Measurements from ENCODE around the gene F7. TPM values are rescaled to one million over a fixed set of nuclear protein-coding genes. Genes with fewer than 3 reads are reported as not detected.
A peak's percentile ranks its signal among the peaks of the same experiment; 100 is the strongest.

Gene F7
- total RNA-seq, 1 donor from 2014 or later: not detected

DNA sequence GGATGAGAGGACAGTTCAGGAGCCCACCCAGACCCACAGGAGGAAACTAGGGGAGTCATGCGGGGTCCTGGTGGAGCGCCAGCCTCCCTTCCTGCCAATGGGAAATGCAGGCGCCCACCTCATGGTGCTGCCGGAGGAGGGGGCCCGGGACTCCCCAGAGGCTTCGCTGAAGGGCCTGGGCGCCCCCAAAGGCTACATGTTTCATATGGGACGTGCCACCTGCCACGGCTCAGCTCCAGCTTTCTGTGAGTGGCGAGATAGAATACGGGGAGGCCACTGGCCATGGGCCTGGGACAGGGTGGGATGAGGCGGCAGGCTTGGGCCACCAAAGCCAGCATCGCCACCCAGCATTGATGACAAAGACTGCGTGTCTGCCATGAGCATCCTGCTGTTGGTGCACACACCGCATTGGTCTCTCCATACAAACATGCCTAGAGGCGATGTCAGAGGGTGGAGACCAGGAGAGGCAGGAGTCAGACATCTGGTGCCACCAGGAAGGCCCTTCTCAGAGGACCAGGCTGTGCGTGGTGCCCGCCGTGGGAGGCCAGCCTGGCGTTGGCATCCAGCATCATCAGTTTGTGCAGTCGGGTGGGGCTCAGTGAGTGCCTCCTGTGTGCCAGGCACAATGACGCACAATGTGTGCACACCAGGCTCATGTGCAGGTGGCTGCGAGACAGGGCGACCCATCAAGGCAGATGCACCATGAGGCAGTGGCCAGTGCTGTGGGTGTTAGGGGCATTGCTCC lies 15.8 kb downstream of the F7 start:
- H3K36me3 Mint-ChIP-seq (ENCODE audit: low read depth): no peaks in the 10 kb centered on the region
- intact Hi-C loops (cut with micrococcal nuclease): no loop called here
- H3K27ac Mint-ChIP-seq: no peak overlapping the region
- DNase-seq (peak; percentile 8), ATAC-seq (ENCODE audit: low read depth) (no peak)
- H3K4me1 Mint-ChIP-seq: no peaks in the 10 kb centered on the region
- no peaks in the 10 kb centered on the region for H3K9me3 Mint-ChIP-seq
- H3K4me3 Mint-ChIP-seq: no peak overlapping the region
- peaks cover 14% of the 10 kb centered on the region for H3K27me3 Mint-ChIP-seq
- TF ChIP-seq CTCF (IDR thresholded peaks at IDR 0.05): no peak
- ChIA-PET CTCF (no interaction called here), POLR2A (interaction anchor here (0.6 kb wide), 1 partner anchor 26 kb away, joined by 4 read pairs; no protein-coding TSS in a partner anchor)

DNA sequence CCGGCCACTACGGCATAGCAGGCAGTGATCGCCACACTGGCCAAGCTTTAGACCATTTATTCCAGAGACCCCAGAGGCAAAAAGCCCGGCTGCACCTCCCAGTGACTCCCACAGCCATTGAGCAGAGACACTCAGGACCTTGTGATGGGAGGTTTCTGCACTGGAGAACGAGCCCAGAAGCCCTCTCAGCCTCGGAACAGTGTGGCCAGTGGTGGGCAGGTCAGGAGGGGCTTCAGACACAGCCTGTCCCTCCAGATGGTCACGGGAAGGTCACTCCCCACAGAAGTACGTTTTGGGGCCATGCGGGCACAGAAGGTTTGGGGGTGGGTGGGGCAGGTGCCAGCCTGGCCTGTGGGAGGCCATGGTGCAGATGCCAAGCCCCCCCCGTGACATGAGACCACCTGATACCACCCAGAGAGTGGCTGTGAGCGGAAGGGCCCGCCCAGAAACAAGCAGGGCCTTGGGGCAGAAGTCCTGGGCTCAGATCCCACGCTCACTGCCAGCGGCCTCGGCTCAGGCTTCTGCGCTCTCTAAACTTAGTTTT lies 16.4 kb downstream of the F7 start:
- no peak overlapping the region for H3K27ac Mint-ChIP-seq
- peaks cover 14% of the 10 kb centered on the region for H3K27me3 Mint-ChIP-seq
- H3K9me3 Mint-ChIP-seq: no peaks in the 10 kb centered on the region
- no peak for ATAC-seq (ENCODE audit: low read depth)
- H3K36me3 Mint-ChIP-seq (ENCODE audit: low read depth): no peaks in the 10 kb centered on the region
- CTCF ChIA-PET: no interaction called here
- H3K4me1 Mint-ChIP-seq: no peaks in the 10 kb centered on the region
- TF ChIP-seq CTCF (IDR thresholded peaks at IDR 0.05): no peak
- intact Hi-C loops (cut with micrococcal nuclease): no loop called here
- POLR2A ChIA-PET: interaction anchor here (0.6 kb wide), 1 partner anchor 25 kb away, joined by 4 read pairs; no protein-coding TSS in a partner anchor
- DNase-seq: no peak
- H3K4me3 Mint-ChIP-seq: no peak overlapping the region

- no peak for ATAC-seq (ENCODE audit: low read depth)
- CTCF ChIA-PET: no interaction called here
- intact Hi-C loops (cut with micrococcal nuclease): no loop called here
- Mint-ChIP-seq H3K27me3 (peaks cover 16% of the 10 kb centered on the region), H3K36me3 (ENCODE audit: low read depth) (no peaks in the 10 kb centered on the region), H3K4me3 (no peak within 1 kb of the TSS), H3K9me3 (no peaks in the 10 kb centered on the region), H3K27ac (no peak within 1 kb of the TSS), H3K4me1 (no peaks in the 10 kb centered on the region)
- POLR2A ChIA-PET: no interaction called here
- peak; percentile 7 for DNase-seq
- no peak for TF ChIP-seq CTCF (IDR thresholded peaks at IDR 0.05)
Observed at GRCh38 chr13:113122550-113123225, 17.1 kb downstream of the F7 start, which contains the start of gene F10. F10 (plus strand) TSS chr13:113122799; CDS start chr13:113122856, 57 bp downstream.

DNA sequence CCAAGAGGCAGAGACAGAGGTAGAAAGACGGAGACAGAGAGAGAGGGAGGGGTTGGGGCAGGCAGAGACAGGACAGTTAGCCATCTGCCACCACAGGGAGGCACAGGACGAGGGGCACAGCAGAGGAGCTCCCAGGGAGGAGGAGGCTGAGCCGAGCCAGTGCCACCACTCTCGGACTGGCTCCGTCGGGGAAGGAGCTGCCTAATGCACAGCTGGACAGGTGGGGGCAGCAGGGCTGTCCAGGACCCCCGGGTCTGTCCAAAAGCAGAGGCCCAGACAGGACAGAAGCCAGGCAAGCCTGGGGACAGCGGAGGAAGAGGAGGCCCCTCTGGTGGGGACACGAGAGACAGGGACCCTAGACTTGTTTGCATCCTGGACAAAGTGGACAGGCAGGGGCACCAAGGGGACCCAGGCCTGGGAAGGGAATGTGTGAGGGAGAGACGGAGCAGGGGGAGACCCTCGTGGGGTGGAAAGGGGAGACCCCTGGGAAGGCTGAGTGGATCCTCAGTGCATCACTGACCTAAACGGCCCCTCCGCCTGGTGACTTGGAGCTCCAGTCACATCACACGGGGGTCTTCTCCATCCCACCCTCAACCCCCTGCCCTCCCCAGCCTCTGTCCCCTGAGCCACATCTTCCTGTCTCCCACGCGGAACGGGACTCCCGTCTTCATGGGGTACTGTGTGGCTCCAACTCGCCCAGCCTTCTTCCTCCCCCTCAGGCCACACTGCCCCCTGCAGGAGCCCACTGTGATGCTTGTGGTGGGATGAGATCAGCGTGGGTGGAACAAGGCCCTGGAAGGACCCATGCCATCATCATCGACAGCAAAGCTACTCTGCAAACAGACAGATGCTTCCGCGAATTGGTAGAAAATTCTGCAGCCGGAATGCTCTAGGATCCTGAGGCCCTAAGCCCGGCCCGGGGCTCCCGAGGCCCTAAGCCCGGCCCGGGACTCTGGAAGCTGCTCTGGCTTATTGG lies 17.9 kb downstream of the F7 start:
- Mint-ChIP-seq H3K27me3 (peaks cover 22% of the 10 kb centered on the region), H3K4me1 (no peaks in the 10 kb centered on the region), H3K27ac (no peak overlapping the region), H3K4me3 (no peak overlapping the region), H3K9me3 (no peaks in the 10 kb centered on the region), H3K36me3 (ENCODE audit: low read depth) (no peaks in the 10 kb centered on the region)
- ATAC-seq (ENCODE audit: low read depth) (no peak), DNase-seq (peak; percentile 2)
- POLR2A ChIA-PET: no interaction called here
- intact Hi-C loops (cut with micrococcal nuclease): no loop called here
- CTCF ChIA-PET: no interaction called here
- TF ChIP-seq CTCF (IDR thresholded peaks at IDR 0.05): no peak

All from activated B cell treated with CpG ODN at 0.5 μM for 24 hours (primary cell).